NCI-H2196 treated with DMSO at 0.1 percent for 48 hours (cell line): Measurements from ENCODE around the gene SEC14L2.
A peak's percentile ranks its signal among the peaks of the same experiment; 100 is the strongest.

Experiments used
- DNase-seq: peaks from one replicate; lab custom pipeline; 2025; ENCODE audit not compliant: unreplicated experiment; lab: John Stamatoyannopoulos, UW

The SEC14L2 gene

GRCh38 chr22:30404307-30404706 is 7.5 kb downstream of the SEC14L2 start:
- no peak for DNase-seq

DNA sequence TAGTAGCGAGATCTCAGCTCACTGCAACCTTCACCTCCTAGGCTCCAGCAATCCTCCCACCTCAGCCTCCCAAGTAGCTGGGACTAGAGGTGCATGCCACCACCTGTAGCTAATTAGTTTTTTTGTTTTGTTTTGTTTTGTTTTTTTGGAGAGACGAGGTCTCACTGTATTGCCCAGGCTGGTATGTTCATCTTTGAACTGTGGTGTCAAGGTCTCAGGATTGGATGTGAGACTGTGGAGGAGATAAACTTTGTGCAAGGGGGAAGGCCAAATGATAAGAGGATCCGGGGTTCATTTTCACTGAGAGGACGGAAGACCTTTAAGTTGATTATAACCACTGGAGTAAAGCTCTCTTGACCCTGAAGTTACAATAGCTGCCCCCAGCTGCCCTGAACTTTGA is 8.9 kb downstream of the SEC14L2 start:
- no peak for DNase-seq

GRCh38 chr22:30406400-30406799 is 9.6 kb downstream of the SEC14L2 start:
- no peak for DNase-seq

DNA sequence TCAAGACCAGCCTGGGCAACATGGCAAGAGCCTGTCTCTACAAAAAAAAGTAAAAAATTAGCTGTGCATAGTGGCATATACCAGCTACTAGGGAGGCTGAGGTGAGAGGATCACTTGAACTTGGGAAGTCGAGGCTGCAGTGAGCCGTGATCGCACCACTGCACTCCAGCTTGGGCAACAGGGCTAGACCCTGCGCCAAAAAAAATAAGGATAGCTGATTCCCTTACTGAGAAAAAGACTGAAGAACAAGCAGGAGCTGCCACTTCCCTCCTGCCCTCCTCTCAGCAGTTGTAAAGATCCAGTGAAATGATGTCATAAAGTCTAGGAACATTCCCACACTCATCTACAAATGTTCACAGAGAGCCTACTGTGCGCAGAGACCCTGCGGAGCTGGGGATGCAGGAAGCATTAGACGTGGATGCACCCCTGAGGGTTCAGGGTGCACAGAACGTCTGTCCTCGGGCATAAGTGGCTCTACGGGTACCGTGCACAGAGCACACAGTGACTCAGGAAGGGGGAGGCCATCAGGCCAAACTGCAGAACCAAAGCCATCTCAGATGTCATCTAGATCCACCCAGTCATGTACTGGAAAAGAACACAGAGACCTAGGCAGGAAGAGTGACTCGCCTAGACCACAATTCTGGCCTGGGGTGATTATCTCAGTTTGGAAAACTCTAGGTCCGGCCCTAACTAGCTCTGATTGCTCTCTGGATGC is 11.7 kb downstream of the SEC14L2 start:
- DNase-seq: no peak

DNA sequence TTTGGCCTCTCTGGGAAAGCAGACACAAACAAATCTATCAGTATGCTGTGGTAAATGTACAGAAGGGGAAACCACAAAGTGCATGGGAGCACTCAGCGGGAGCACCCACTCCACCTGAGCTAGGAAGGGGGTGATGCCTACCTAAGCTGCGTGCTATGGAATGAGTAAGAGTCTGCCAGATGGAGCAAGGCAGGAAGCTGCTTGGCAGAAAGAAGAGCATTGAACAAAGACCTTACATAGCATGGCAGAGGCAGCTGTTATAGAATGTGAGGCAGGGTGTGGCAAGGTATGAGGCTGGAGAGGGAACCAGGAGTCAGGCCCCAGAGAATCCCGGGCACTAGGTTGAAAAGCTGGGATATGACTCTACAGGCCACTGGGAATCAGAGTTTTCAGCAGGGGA is 15.0 kb downstream of the SEC14L2 start:
- DNase-seq: no peak

DNA sequence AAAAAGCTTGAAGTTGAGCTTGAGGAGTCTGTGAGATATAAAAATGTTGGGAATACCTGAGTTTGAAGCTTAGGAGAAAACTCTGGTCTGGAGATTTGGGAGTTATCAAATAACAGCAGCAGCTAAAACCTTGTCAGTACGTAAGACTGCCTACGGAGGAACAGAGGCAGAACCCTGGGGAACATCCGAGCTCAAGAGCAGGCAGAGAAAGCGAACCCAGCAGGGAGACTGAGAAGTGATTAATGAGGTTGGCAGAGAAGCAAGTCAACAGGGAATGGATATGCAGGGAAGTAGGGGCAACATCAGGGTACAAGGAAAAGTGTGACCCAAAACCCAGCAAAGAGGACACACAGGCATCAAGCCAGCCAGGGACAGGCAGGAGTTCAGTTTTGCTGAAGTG is 16.2 kb downstream of the SEC14L2 start:
- no peak for DNase-seq

DNA sequence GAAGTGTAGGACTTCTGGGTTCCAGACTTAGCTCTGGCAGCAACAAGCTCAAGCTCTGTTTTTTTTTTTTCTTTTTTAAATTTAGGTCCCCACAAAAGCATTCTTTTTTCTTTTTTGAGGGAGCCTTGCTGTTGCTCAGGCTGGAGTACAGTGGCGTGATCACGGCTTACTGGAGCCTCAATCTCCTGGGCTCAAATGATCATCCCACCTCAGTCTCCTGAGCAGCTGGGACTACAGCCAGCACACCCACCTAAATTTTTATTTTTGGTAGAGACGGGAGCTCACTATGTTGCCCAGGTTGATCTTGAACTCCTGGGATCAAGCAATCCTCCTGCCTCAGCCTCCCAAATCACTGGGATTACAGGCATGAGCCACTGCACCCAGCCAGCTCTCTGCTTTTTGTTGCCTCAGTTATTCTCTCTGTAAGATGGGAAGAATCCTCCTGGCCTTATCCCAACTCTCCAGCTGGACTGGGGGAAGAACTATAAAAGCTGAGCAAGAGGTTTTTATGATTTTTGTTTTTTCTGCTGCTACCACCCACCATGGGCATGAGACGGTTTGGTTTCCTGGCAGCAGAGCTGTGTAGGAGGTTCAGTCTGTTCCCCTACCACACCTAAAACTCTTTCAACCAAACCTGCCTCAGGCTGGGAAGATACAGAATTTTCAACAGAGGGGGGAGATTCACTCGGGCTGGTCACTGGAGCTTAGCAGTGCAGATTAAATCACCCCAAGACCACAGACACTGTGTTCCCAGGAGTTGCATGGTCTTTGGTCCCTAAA is 17.1 kb downstream of the SEC14L2 start:
- no peak for DNase-seq

GRCh38 chr22:30414525-30415047 is 17.8 kb downstream of the SEC14L2 start:
- DNase-seq: no peak

GRCh38 chr22:30416403-30416802 is 19.6 kb downstream of the SEC14L2 start:
- DNase-seq: no peak

DNA sequence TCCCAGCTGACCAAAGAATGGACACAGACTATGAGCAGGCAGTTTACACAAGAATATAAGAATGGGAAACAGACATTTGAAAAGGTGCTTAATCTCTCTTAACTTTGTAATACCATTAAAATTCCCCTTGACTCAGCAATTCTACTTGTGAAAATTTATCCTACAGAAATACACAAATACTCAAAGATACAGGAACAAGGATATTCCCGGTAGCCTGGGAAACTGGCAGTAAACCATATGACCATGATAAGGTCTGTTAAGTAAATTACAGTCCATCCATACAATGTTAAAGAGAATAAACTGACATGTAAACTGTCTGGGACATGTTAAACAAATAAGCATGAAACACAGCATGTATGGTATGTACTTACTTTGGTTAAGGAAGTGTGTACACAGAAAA is 20.0 kb downstream of the SEC14L2 start:
- no peak for DNase-seq

DNA sequence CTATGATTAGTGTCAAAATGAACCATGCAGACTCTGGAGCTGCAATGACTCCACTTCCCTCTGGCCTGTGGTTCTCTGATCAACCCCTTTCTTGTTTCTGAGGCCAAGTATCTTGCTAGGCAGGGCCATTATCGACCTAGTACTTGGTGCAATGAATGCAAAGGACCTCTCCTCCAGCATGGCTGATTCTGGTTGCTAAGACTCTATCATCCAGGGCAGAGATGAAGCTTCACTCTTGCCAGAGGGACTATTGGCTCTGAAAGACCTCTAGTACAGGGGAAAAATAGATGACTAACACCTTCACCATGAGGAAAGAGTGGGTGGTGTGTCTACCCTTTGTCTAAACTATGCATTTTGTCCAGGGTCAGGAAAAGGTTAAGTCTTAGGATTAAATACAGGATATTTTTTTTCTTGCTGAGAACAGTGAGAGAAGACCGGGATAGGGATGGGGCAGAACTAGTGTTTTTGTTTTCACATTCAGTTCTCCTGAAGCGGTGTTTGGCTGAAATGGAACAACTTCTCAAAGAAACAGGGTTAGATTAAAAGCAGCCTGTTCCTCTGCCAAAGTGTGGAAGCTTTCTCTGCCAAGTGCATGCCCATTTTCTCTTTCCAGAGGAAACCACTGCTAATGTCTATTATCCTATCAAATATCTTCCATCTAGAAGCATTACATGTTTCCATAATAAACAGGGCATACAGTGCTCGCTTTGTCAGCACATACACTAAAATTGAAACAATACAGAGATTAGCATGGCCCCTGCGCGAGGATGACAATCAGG is 23.7 kb downstream of the SEC14L2 start:
- DNase-seq: no peak

DNA sequence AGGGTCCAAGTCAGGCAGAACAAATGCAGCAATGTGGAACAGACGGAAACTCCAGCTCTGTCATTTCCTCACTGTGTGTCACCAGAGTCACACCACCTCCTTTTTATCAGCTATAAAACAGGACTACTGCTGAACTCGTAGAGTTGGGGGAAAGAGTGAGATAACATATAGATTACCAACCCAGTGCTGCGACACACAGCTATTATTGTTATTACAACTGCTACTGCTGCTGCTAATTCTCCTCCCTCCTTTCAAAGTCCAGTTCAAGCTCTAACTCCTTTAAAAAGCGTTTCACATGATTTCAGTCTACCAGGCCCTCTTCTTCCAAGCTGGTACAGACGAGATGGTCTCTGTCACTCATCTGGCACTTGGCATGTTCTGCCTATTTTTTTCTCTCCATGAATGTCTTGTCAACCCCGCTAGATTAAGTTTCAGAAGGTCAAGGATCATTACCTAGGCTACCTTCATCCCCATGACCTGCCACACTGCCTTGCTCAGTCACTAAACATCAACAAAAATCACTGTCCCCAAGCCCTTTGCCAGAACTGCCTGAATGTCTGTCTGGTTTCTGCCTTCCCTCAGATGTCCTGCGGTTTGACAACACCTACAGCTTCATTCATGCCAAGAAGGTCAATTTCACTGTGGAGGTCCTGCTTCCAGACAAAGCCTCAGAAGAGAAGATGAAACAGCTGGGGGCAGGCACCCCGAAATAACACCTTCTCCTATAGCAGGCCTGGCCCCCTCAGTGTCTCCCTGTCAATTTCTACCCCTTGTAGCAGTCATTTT is 25.1 kb downstream of the SEC14L2 start:
- no peak for DNase-seq

DNA sequence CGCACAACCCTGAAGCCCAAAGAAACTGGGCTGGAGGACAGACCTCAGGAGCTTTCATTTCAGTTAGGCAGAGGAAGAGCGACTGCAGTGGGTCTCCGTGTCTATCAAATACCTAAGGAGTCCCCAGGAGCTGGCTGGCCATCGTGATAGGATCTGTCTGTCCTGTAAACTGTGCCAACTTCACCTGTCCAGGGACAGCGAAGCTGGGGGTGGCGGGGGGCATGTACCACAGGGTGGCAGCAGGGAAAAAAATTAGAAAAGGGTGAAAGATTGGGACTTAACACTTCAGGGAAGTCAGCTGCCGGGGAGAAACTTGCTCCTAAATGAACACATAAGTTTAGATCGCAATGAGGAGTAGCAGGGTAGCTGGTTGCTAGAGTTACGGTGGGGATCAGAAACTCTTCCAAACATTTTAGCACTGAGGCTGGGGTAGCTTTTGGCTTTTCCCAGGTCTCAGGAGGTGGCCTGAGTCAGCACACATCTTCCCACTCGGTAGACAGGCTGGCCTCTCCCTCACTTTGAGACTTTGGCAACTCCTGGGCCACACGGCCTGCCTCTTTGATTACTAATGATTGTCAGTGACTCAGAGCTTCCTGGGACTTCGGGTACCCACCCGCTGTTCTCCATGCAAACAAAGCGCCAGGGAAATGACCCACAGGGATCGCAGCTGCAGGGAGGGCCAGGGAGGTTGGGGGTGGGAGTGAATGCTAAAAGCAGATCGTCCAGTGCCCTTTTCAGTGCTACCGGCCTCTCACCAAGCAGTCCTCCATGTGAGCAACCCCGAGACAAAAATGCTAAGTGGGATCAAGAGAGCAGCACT is 25.9 kb downstream of the SEC14L2 start:
- no peak for DNase-seq

DNA sequence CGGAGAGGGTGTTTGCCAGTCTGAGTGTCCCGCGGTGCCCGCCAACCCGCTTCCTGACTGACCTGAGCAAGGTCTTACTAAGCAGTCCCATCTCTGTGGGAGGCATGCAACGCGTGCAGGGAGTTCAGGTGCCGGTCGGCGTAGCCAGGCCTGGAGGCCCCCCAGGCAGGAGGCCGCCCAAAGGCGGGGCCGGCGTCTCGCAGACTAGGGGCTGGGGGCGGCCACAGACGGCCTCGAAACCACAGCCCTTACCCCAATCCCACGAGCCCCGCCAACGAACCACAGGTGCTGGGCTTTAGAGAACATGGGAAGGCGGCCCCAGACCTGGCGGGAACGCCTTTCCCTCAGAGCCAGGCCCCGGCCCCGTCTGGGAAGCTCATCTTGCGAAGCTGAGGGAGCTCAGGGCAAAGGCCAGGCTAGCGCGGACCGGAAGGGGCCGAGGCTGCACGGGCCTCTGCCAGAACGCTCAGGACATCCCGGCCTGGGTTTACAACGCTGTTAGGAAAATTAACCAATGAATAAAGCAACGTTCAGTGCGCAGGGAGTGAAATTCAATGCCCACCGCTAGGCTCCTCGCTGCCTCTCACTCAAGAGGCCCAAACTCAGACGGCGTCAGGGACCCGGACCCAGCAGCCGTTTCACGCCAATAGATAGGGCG is 26.6 kb downstream of the SEC14L2 start:
- no peak for DNase-seq

- DNase-seq: peak; percentile 93
These were observed 27.2 kb downstream of the SEC14L2 start for GRCh38 chr22:30423959-30424533.

GRCh38 chr22:30424534-30425326 is 27.9 kb downstream of the SEC14L2 start:
- DNase-seq: no peak

GRCh38 chr22:30425327-30425615 is 28.5 kb downstream of the SEC14L2 start:
- DNase-seq: no peak

DNA sequence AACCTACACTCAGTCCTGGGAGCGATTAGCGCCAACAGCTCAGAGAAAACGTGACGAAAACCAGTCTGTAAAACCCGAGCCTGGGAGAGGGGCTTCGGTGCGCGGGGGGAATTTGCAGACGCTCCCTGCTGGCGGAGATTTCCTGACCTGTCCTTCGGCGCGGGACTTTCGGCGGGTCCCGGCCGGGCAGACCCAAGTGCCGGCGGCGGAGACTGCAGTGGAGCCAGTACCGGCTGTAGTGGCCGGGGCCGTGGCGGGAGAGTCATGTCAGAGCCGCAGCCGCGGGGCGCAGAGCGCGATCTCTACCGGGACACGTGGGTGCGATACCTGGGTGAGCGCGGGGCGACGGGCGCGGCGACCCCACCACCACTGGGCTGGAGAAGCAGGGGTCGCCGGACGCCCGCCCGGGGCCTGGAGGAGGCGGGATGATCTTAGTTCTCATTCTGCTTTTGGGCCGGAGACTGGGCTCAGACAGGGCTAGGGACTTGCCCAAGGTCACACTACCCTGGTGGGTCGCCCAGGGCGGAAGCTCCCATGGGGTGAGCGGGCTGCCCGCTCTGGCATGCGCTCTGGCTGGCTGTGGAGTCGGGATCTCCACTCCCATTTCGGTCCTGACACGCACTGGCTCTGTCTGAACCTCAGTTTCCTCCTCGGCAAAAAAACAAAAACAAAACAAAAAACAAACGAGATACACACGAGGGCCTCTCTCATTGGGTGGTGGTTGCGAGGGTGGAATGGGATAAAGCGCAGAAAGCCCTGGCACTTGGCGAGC is 29.0 kb downstream of the SEC14L2 start, which contains the start of gene MTFP1:
Gene MTFP1 (plus strand): TSS at position 153 of the 772 bp plus-strand sequence. CDS start 112 bp downstream, at position 265.
- DNase-seq: peak; percentile 3
